K562 (cell line): ENCODE measurements around the gene TRIM26. TPM values are rescaled to one million over a fixed set of nuclear protein-coding genes. Genes with fewer than 3 reads are reported as not detected.

ENCODE experiments used
- BCL6 ChIP-seq: fragments of 250-450 bp; sonication (Bioruptor Pico); IDR thresholded peaks from 2 replicates; pipeline ENCODE4 v1.4.0; 2020
- CBX5 ChIP-seq: IDR thresholded peaks from 2 replicates; pipeline ENCODE4 v1.6.1; 2014; ENCODE audit warnings: low read depth, borderline replicate concordance
- CREB5 ChIP-seq: fragments of 250-450 bp; sonication (Bioruptor Pico); IDR thresholded peaks from 2 replicates; pipeline ENCODE4 v1.5.0; 2020; ENCODE audit warnings: mild to moderate bottlenecking
- FOXM1 ChIP-seq, 2 experiments: fragments of 450-650 bp in 1 of 2; sonication (generic) in 1 of 2; formaldehyde crosslinking in 1 of 2; IDR thresholded peaks; 2 replicates each; pipeline versions ENCODE4 v1.6.1 to v1.9.0; 2017 to 2022; ENCODE audit warnings: low read depth in 2 of 2, mild to moderate bottlenecking in 2 of 2, missing genetic modification reagents in 1 of 2, moderate library complexity in 1 of 2
- HMG20B ChIP-seq: fragments of 250-450 bp; sonication (Bioruptor Pico); IDR thresholded peaks from 2 replicates; pipeline ENCODE4 v1.5.0; 2021; ENCODE audit warnings: mild to moderate bottlenecking
- HOMEZ ChIP-seq: fragments of 250-450 bp; sonication (Bioruptor Pico); IDR thresholded peaks from 2 replicates; pipeline ENCODE4 v1.4.0; 2020; ENCODE audit warnings: mild to moderate bottlenecking, moderate library complexity
- HOXB6 ChIP-seq: fragments of 250-450 bp; sonication (Bioruptor Pico); IDR thresholded peaks from 2 replicates; pipeline ENCODE4 v1.5.1; 2022; ENCODE audit warnings: mild to moderate bottlenecking, borderline replicate concordance
- KLF16 ChIP-seq: IDR thresholded peaks from 2 replicates; pipeline ENCODE4 v1.6.1; 2016; ENCODE audit warnings: antibody characterized with exemption
- MEF2D ChIP-seq: conservative IDR thresholded peaks from 2 replicates; pipeline ENCODE4 v1.6.1; 2016; ENCODE audit warnings: low read depth, missing genetic modification characterization, missing compliant biosample characterization
- MLX ChIP-seq, 2 experiments: fragments of 450-650 bp in 1 of 2; sonication (generic) in 1 of 2; formaldehyde crosslinking; conservative IDR thresholded peaks; 2 replicates each; pipeline versions ENCODE4 v1.4.0 to v1.8.1; 2020 to 2022; ENCODE audit warnings: mild to moderate bottlenecking in 1 of 2, missing genetic modification reagents in 1 of 2
- MTA2 ChIP-seq: fragments of 450-650 bp; IDR thresholded peaks from 2 replicates; pipeline ENCODE4 v1.6.1; 2016; ENCODE audit warnings: low read depth
- PREB ChIP-seq: sonication (generic); formaldehyde crosslinking; IDR thresholded peaks from 2 replicates; pipeline ENCODE4 v1.8.1; 2023; ENCODE audit warnings: mild to moderate bottlenecking, missing genetic modification reagents
- RFX5 ChIP-seq: IDR thresholded peaks from 2 replicates; pipeline ENCODE4 v1.6.1; 2011; ENCODE audit warnings: low read depth, mild to moderate bottlenecking, improper control_type of control experiment, low read length
- SAFB2 ChIP-seq: fragments of 200-400 bp; formaldehyde crosslinking; IDR thresholded peaks from 2 replicates; pipeline ENCODE4 v1.6.1; 2018; ENCODE audit warnings: borderline replicate concordance, low read length, low read depth, moderate library complexity; ENCODE audit not compliant: severe bottlenecking
- SMAD2 ChIP-seq: fragments of 150-350 bp; IDR thresholded peaks from 2 replicates; pipeline ENCODE4 v1.6.1; 2014; ENCODE audit warnings: low read depth, mild to moderate bottlenecking, low read length
- TAF1 ChIP-seq: IDR thresholded peaks from 2 replicates; pipeline ENCODE4 v1.6.1; 2011; ENCODE audit warnings: mild to moderate bottlenecking, low read length, moderate library complexity; ENCODE audit not compliant: insufficient read depth, control insufficient read depth, severe bottlenecking; ENCODE audit errors: extremely low read depth
- ZNF23 ChIP-seq: fragments of 250-450 bp; sonication (Bioruptor Pico); IDR thresholded peaks from 2 replicates; pipeline ENCODE4 v1.4.0; 2020; ENCODE audit warnings: mild to moderate bottlenecking
- ZNF324 ChIP-seq: fragments of 250-450 bp; sonication (Bioruptor Pico); IDR thresholded peaks from 2 replicates; pipeline ENCODE4 v1.4.0; 2020; ENCODE audit warnings: mild to moderate bottlenecking
- ZNF347 ChIP-seq: fragments of 450-650 bp; formaldehyde crosslinking; IDR thresholded peaks from 2 replicates; pipeline ENCODE4 v1.4.0; 2020; ENCODE audit warnings: low read depth, mild to moderate bottlenecking, moderate library complexity
- ZNF354B ChIP-seq: fragments of 250-450 bp; sonication (Bioruptor Pico); IDR thresholded peaks from 2 replicates; pipeline ENCODE4 v1.4.0; 2020
- ZNF436 ChIP-seq: fragments of 250-450, 450-650 bp; sonication (Bioruptor Pico); formaldehyde crosslinking; IDR thresholded peaks from 2 replicates; pipeline ENCODE4 v1.7.0; 2020; ENCODE audit warnings: mild to moderate bottlenecking
- ZNF766 ChIP-seq: fragments of 200-800 bp; sonication (Bioruptor generic); conservative IDR thresholded peaks from 2 replicates; pipeline ENCODE4 v1.6.1; 2016; ENCODE audit warnings: missing genetic modification characterization, missing compliant biosample characterization
- ZSCAN29 ChIP-seq: fragments of 450-650 bp; IDR thresholded peaks from 2 replicates; pipeline ENCODE4 v1.6.1; 2017
- polyA plus RNA-seq, 8 experiments: library from polyadenylated mRNA; depleted of rRNA in 4 of 8; stranded (reverse) in 5 of 8; unstranded in 3 of 8; fragments of >200 nt; fragmentation: Nextera tagmentation in 2 of 8; fragmentation: Illumina TruSeq in 1 of 8; extraction: Ambion mirVana in 2 of 8; extraction: Trizol in 1 of 8; gene quantifications; 2 replicates each; pipeline versions ENCODE4 v1.2.1 to v1.2.3, GENCODE V29; 2011 to 2014; ENCODE audit warnings: inconsistent platforms in 1 of 8, missing spikeins in 1 of 8
- total RNA-seq, 7 experiments: library from RNA; depleted of rRNA in 6 of 7; stranded (reverse); fragments of >200 nt in 6 of 7; fragmentation: Illumina TruSeq in 2 of 7; extraction: Trizol in 2 of 7; gene quantifications; 2 replicates each; pipeline versions ENCODE4 v1.2.1 to v1.2.3, GENCODE V29; 2011 to 2021; ENCODE audit warnings: low replicate concordance in 1 of 7

The TRIM26 gene
- total and polyA plus RNA-seq, 9 of the 15 experiments (the other 6 are each of a cell fraction or from before 2014, with no cell fraction given) = 0.80 to 5.0 (median 2.8) TPM

- no peak for TF ChIP-seq HOXB6 (CRISPR knock-in tag)
- no peak for TF ChIP-seq ZNF436 (CRISPR knock-in tag)
- TF ChIP-seq HMG20B (CRISPR knock-in tag) = no peak
- no peak for TF ChIP-seq SAFB2
- TF ChIP-seq ZNF23 (CRISPR knock-in tag) = no peak
- no peak for TF ChIP-seq ZNF347
- TF ChIP-seq CBX5 = no peak
- TF ChIP-seq HOMEZ (CRISPR knock-in tag) = no peak
- TF ChIP-seq SMAD2 = no peak
- no peak for TF ChIP-seq MLX (CRISPR knock-in tag; conservative IDR thresholded peaks at IDR 0.05)
- peak; percentile 48 for TF ChIP-seq TAF1
- no peak for TF ChIP-seq ZNF324 (CRISPR knock-in tag)
- TF ChIP-seq MEF2D (tag) = no peak
- TF ChIP-seq RFX5 = peak; percentile 97
- no peak for TF ChIP-seq KLF16
- no peak for TF ChIP-seq FOXM1 (IDR thresholded peaks at IDR 0.05; ENCODE audit: low read depth)
- TF ChIP-seq FOXM1 (CRISPR knock-in tag; IDR thresholded peaks at IDR 0.05; ENCODE audit: low read depth) = no peak
- TF ChIP-seq ZNF354B = no peak
- TF ChIP-seq ZSCAN29 = no peak
- no peak for TF ChIP-seq CREB5 (CRISPR knock-in tag)
- no peak for TF ChIP-seq PREB (CRISPR knock-in tag)
- TF ChIP-seq ZNF766 (CRISPR knock-in tag) = no peak
- no peak for TF ChIP-seq MTA2
- no peak for TF ChIP-seq BCL6 (CRISPR knock-in tag)
These were observed at the start of gene TRIM26 (continued) for GRCh38 chr6:30212865-30213666.
